HFF-Myc (cell line): ENCODE results near the gene RAB27B.
"Not testable (repeated sequence)": the region's sequence is repeated elsewhere in the genome, so short reads cannot be mapped to it uniquely, and the experiment has no call there.

Experiments
- DNase-seq: peaks from one replicate; pipeline ENCODE4 v3.0.0-alpha.2; 2011; ENCODE audit warnings: low read depth; ENCODE audit errors: extremely low read depth
- H3K4me3 ChIP-seq: replicated peaks from 2 replicates; pipeline ENCODE4 v1.5.1; 2011; ENCODE audit warnings: low read depth, mild to moderate bottlenecking, control low read depth, low read length
- TF ChIP-seq, protein P1 (sequence below): IDR thresholded peaks from 2 replicates; pipeline ENCODE4 v1.5.1; 2012; ENCODE audit warnings: mild to moderate bottlenecking, low read depth, low read length, control low read depth; ENCODE audit errors: missing control alignments

Gene RAB27B

DNA sequence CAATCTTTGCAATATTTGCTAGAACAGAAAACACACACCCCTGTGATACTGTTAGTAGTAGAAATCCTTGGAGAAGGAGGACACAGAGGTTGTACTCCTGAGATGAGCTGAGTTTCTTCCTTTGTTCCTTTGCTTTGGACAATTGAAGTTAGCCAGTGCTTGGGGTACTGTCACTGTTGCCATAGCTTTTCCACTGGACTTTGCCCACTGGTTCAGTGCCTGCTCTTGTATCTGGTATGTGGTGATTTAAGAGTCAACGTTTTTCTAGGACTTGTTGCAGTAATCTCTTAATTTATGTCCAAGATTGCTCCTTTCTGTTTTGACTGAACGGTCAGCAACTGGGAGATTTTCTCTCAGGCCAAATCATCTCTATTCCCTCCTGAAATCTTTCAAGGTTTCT, 26.1 kb upstream of the RAB27B start:
- H3K4me3 ChIP-seq, result no peak overlapping the region
- DNase-seq, result no peak
- TF ChIP-seq, protein P1, sequence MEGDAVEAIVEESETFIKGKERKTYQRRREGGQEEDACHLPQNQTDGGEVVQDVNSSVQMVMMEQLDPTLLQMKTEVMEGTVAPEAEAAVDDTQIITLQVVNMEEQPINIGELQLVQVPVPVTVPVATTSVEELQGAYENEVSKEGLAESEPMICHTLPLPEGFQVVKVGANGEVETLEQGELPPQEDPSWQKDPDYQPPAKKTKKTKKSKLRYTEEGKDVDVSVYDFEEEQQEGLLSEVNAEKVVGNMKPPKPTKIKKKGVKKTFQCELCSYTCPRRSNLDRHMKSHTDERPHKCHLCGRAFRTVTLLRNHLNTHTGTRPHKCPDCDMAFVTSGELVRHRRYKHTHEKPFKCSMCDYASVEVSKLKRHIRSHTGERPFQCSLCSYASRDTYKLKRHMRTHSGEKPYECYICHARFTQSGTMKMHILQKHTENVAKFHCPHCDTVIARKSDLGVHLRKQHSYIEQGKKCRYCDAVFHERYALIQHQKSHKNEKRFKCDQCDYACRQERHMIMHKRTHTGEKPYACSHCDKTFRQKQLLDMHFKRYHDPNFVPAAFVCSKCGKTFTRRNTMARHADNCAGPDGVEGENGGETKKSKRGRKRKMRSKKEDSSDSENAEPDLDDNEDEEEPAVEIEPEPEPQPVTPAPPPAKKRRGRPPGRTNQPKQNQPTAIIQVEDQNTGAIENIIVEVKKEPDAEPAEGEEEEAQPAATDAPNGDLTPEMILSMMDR, result no peak

DNA sequence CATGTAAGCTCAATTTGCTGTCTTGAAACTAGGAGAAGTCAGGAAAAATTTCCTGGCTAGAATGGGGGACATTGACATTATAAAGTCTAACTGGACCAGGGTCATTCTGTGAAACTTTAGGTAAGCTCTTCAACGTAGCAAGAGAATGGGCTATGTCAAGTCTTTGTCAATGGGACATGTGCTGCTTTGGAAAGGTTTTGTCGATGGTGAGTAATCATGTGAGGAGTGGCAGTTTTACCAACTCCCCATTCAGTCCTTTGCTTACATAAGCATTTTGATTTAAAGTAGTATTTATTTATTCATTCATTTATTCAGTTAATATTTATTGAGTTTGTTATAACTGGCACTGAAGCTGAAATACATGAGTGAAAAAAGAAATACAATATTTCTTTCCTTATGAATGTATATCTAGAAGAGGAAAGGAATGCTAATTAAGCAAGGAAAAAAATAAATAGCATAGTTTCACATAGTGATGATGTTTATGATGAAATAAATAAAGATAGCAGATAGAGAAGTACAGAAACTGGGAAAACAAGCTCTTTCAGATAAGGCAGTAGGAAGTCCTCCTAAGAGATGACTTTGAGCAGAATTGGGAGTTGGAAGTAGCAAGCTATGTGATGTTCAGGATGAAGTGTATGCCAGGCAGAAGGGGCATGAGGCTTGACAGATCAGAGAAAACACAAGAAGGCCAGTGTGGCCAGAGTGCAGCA, 25.4 kb upstream of the RAB27B start:
- no peak overlapping the region for H3K4me3 ChIP-seq

DNA sequence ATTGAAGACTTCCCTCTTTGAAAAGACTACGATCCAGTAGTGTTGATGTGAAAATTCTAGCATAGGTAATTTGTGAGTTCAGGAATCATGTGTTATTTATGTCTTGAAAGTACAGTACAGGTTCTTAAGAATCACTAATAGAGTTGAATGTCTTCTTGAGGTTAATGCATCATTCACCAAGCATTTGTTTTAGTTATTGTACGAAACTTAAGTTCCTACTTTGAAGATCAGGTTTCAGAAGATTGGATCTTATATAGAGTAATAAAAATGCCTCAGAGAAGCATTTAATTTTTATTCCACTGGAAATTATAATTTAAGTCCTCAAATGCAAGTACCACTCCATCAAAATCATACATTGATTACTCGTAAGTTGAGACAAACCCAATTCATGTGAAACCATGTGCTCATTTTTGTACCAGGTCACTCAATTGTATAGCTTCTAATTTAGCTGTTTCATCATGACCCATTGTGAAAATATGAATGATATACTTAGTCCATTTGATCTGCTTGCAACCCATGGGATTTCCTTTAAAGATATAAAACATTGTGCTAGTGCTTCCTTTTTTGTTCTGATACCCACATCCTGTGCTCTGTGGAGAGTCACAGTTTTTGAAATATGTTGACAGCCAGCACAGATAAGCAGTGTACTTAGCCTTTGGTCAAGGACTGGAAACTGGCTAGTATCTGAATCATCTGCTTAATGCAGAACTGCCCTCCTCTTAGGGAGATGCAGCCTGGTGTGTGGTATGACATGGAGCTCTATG, 22.5 kb upstream of the RAB27B start:
- peak; percentile 25 for DNase-seq
- TF ChIP-seq, protein P1, result no peak
- H3K4me3 ChIP-seq, result no peak overlapping the region

More for the DNA sequence above, 25.4 kb upstream of the RAB27B start:
- TF ChIP-seq, protein P1, result no peak
- no peak for DNase-seq

DNA sequence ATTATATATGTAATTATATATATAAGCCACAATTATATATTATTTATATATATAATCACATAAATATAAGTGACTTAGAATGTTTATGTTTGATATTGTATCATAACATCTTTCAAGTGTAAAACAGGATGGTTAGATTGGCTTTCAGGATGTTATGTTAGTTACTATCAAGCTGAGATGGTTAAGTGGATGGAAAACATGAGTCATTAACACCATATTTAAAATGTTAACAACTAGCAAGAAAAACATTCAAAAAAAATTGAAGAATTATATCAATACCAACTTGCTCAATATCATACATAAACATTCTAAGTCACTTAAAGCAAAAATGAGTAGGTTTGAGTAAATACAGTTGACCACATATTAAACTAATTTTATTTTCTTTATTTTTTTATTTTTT, 21.8 kb upstream of the RAB27B start:
- TF ChIP-seq, protein P1, result no peak
- DNase-seq, result no peak

DNA sequence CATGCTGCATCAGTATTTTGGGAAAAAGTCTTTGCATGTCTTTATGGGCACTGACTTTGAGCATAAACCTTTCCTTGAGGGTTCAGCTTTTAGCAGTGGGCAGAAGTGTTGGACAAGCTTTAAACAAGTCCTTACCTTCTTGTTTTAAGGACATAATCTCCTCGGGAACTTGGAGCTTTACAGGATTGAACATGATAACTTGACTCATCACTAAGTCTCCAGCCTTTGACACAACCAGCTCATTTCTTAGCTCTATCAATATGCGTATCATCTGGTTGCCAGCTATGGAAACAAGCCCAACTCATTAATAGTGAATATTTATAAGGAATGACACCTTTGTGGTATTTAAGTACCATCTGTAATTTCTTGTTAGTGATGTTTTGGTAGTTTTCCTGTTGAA, 21.0 kb upstream of the RAB27B start:
- DNase-seq, result no peak
- no peak overlapping the region for H3K4me3 ChIP-seq
- TF ChIP-seq, protein P1, result no peak

More for the DNA sequence above, 21.8 kb upstream of the RAB27B start:
- no peak overlapping the region for H3K4me3 ChIP-seq

DNA sequence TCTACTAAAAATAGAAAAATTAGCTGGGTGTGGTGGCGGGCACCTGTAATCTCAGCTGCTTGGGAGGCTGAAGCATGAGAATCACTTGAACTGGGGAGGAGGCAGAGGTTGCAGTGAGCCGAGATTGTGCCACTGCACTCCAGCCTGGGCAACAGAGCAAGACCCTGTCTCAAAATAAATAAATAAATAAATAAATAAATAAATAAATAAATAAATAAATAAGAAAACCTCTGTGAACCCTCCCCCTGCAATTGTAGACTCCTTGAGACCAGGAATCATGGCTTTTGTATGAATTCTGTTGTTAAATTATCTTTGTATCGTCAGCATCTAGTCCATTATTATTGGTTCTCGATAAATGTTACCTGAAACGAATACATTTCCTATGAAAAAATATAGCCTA, 17.6 kb upstream of the RAB27B start:
- DNase-seq, H3K4me3 ChIP-seq: not testable (repeated sequence)

DNA sequence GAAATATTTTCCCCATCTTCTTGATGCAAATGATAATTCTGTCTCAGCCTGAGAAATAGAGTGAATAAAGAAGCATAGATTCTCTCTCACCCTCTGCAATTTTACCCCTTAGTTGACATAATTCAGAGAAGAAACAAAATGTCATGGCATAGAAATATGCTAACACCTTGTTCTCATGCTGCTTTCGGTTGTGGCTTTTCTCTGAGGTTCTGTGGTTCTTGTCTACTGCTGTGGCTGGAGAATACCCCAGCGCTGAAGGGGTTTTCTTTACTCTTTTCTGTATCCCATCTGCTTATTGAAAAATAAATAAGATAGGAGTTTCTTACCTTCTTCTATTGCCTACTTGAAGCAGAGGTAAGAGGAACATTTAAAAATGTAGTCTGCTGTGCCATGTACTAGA, 15.4 kb upstream of the RAB27B start:
- no peak overlapping the region for H3K4me3 ChIP-seq
- TF ChIP-seq, protein P1, result no peak
- no peak for DNase-seq
